Erythroblast (primary cell): ENCODE results near the gene CACNB3.

Experiments used
- GATA1 ChIP-seq: IDR thresholded peaks from 2 replicates; pipeline ENCODE4 v1.6.1; 2011; ENCODE audit warnings: low read depth, mild to moderate bottlenecking, control low read depth, low read length, moderate library complexity
- POLR2A ChIP-seq: IDR thresholded peaks from 2 replicates; pipeline ENCODE4 v1.6.1; 2011; ENCODE audit warnings: mild to moderate bottlenecking, low read length

DNA sequence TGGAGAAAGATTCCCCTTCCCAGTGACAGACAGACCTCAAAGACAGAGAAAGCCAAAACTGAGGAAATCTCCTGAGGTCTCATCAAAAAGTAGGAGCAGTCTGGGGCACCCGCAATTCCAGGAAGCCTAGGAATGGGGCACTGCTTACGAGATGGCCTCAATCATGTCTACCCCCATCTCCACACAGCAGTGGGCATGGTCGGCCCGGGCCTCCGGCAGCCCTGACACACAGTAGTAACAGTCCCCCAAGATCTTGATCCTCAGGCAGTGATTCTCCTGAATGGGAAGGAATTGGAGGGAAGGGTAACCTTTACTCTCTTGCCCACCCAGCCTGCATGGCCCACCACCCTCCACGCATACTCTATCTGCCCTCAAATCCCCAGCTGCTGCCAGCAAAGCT lies 41.3 kb upstream of the CACNB3 start:
- TF ChIP-seq POLR2A (no peak), GATA1 (no peak)
